DND-41 (cell line): ENCODE results near the gene SAMM50.

ENCODE experiments used
- ATAC-seq: fragments of 200-7000 bp; cut with Tn5 transposase; 3 replicates; pipeline ENCODE4 v1.9.1; 2021; ENCODE audit warnings: low read depth; ENCODE audit not compliant: insufficient read depth
- DNase-seq: peaks from one replicate; pipeline ENCODE4 v3.0.0-alpha.2; 2020
- H2AFZ ChIP-seq: 2 replicates; pipeline ENCODE4 v1.6.0; 2012; ENCODE audit warnings: low read depth, low read length
- H3K27ac ChIP-seq: 2 replicates; pipeline ENCODE4 v1.5.1; 2012; ENCODE audit warnings: low read length, inconsistent platforms
- H3K27me3 ChIP-seq: fragments of 200-600 bp; sonication (generic); 2 replicates; pipeline ENCODE4 v1.6.0; 2012; ENCODE audit warnings: low read length, mild to moderate bottlenecking, inconsistent platforms; ENCODE audit not compliant: insufficient read depth, poor library complexity
- H3K36me3 ChIP-seq: 2 replicates; pipeline ENCODE4 v1.5.1; 2012; ENCODE audit warnings: low read length, inconsistent platforms; ENCODE audit not compliant: insufficient read depth
- H3K4me1 ChIP-seq: 2 replicates; pipeline ENCODE4 v1.5.1; 2012; ENCODE audit warnings: mild to moderate bottlenecking, low read length; ENCODE audit not compliant: insufficient read depth
- H3K4me2 ChIP-seq: 2 replicates; pipeline ENCODE4 v1.6.0; 2012; ENCODE audit warnings: mild to moderate bottlenecking, moderate library complexity, low read length, inconsistent platforms; ENCODE audit not compliant: insufficient read depth
- H3K4me3 ChIP-seq, 2 experiments: fragments of 200-600 bp in 1 of 2; shearing (Covaris generic) in 1 of 2; 2 replicates each; pipeline ENCODE4 v1.5.1; 2012 to 2016; ENCODE audit warnings: inconsistent platforms in 2 of 2, low read length in 2 of 2, mild to moderate bottlenecking in 2 of 2, low read depth in 1 of 2, moderate library complexity in 1 of 2
- H3K79me2 ChIP-seq: 2 replicates; pipeline ENCODE4 v1.6.0; 2012; ENCODE audit warnings: low read length, inconsistent platforms; ENCODE audit not compliant: insufficient read depth
- H3K9ac ChIP-seq: 2 replicates; pipeline ENCODE4 v1.6.0; 2012; ENCODE audit warnings: low read depth, mild to moderate bottlenecking, inconsistent platforms, low read length, moderate library complexity
- H3K9me3 ChIP-seq: 2 replicates; pipeline ENCODE4 v1.5.1; 2012; ENCODE audit warnings: low read length, moderate library complexity, mild to moderate bottlenecking, inconsistent platforms; ENCODE audit not compliant: insufficient read depth, severe bottlenecking
- H4K20me1 ChIP-seq: 2 replicates; pipeline ENCODE4 v1.6.0; 2012; ENCODE audit warnings: low read length; ENCODE audit not compliant: insufficient read depth
- CTCF ChIP-seq: IDR thresholded peaks from 2 replicates; pipeline ENCODE4 v1.5.1; 2012; ENCODE audit warnings: borderline replicate concordance, low read length, moderate library complexity, mild to moderate bottlenecking; ENCODE audit not compliant: poor library complexity, severe bottlenecking; ENCODE audit errors: extremely low read depth
- EZH2 ChIP-seq: IDR thresholded peaks from 3 replicates; pipeline ENCODE4 v1.6.1; 2012; ENCODE audit warnings: borderline replicate concordance, low read depth, mild to moderate bottlenecking, moderate library complexity, low read length, inconsistent platforms; ENCODE audit not compliant: severe bottlenecking

SAMM50 gene

DNA sequence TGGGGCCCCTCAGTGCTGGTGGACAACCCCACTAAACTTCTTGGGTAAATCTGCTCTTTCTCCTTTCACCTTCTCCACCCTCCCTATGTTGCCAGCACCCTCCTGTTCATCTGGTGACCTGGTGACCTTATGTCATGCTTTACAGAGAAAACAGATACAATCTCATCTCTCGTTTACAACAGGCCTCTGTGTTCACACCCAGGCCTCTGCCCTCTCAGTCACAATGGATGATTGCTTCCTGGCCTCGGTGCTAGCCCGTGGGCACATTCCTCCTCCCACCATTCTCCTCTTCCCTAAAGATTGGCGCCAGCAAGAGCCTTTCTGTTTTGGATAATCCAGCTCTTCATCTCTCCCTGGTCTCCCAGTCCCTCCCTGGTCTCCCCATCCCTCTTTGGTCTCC, 43.9 kb upstream of the SAMM50 start:
- H3K9me3 ChIP-seq: no peaks in the 10 kb centered on the region
- H3K4me2 ChIP-seq: no peak overlapping the region
- H3K79me2 ChIP-seq: no peaks in the 10 kb centered on the region
- H3K4me3 ChIP-seq: no peak overlapping the region
- H4K20me1 ChIP-seq: peaks cover 3% of the 10 kb centered on the region; the same call in 1 of the 2 replicates
- no peaks in the 10 kb centered on the region for H3K4me1 ChIP-seq
- no peaks in the 10 kb centered on the region for H3K36me3 ChIP-seq
- no peak for DNase-seq
- no peaks in the 10 kb centered on the region for H3K27me3 ChIP-seq
- H3K27ac ChIP-seq: no peak overlapping the region
- ATAC-seq: no peak
- TF ChIP-seq CTCF (no peak), EZH2 (no peak)
- no peak overlapping the region for H3K9ac ChIP-seq
- H2AFZ ChIP-seq: no peak overlapping the region

DNA sequence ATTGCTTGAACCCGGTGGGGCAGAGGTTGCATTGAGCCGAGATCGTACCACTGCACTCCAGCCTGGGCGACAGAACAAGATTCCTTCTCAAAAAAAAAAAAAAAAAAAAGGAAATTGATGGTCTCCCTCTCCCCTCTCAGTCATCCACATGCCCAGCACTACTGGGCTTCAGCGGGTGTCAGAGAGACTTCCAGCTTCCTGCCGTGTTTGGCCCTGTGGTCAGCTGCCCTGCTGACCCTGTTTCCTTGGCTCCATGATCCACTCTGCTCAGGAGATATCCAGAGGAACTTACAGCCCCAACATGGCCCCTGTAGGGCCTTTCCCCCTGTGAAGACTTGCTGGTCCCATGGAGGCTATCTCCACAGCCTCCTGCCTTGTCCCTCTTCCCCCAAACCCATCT, 37.7 kb upstream of the SAMM50 start:
- Histone ChIP-seq H3K4me2 (no peak overlapping the region), H3K4me1 (no peaks in the 10 kb centered on the region), H3K79me2 (no peaks in the 10 kb centered on the region), H3K27ac (no peak overlapping the region), H3K9me3 (no peaks in the 10 kb centered on the region), H3K36me3 (no peaks in the 10 kb centered on the region), H3K4me3 (no peak overlapping the region), H3K27me3 (no peaks in the 10 kb centered on the region), H2AFZ (no peak overlapping the region), H4K20me1 (peaks cover 2% of the 10 kb centered on the region; the same call in 1 of the 2 replicates), H3K9ac (no peak overlapping the region)
- TF ChIP-seq CTCF: no peak
- TF ChIP-seq EZH2: no peak
- no peak for DNase-seq
- ATAC-seq: no peak

- TF ChIP-seq EZH2 (no peak), CTCF (no peak)
- Histone ChIP-seq H3K27me3 (no peaks in the 10 kb centered on the region), H3K27ac (no peak overlapping the region), H3K9ac (no peak overlapping the region), H3K36me3 (no peaks in the 10 kb centered on the region), H3K79me2 (no peaks in the 10 kb centered on the region), H3K4me1 (no peaks in the 10 kb centered on the region), H2AFZ (no peak overlapping the region), H4K20me1 (peaks cover 2% of the 10 kb centered on the region; the same call in 1 of the 2 replicates), H3K9me3 (no peaks in the 10 kb centered on the region), H3K4me3 (no peak overlapping the region), H3K4me2 (no peak overlapping the region)
- no peak for ATAC-seq
- DNase-seq: no peak
Measured at GRCh38 chr22:43919106-43919973, 35.9 kb upstream of the SAMM50 start.
